Measurements from ENCODE around the gene UPF1. TPM values are rescaled to one million over a fixed set of nuclear protein-coding genes. Genes with fewer than 3 reads are reported as not detected.

Gene UPF1
- total RNA-seq, 1 experiment from 2014 or later, result 96.6 TPM

DNA sequence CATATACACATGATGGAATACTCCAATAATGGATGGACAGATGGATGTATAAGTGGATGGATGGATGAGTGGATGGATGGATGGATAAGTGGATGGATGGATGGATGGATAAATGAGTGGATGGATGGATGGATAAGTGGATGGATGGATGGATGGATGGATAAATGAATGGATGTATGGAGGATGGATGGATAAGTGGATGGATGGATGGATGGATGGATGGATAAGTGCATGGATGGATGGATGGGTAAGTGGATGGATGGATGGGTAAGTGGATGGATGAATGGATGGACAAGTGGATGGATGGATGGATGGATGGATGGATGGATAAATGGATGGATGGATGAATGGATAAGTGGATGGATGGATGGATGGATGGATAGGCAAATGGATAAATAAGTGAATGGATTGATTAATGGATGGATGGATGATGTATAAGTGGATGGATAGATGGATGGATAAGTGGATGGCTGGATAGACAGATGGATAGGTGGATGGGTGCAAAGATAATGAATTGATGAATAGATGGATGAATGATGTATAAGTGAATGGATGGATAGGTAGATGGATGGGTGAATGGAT, 32.3 kb upstream of the UPF1 start:
- no TSS peak for BruUV-seq (replicated peaks)
- TF ChIP-seq, protein P1, sequence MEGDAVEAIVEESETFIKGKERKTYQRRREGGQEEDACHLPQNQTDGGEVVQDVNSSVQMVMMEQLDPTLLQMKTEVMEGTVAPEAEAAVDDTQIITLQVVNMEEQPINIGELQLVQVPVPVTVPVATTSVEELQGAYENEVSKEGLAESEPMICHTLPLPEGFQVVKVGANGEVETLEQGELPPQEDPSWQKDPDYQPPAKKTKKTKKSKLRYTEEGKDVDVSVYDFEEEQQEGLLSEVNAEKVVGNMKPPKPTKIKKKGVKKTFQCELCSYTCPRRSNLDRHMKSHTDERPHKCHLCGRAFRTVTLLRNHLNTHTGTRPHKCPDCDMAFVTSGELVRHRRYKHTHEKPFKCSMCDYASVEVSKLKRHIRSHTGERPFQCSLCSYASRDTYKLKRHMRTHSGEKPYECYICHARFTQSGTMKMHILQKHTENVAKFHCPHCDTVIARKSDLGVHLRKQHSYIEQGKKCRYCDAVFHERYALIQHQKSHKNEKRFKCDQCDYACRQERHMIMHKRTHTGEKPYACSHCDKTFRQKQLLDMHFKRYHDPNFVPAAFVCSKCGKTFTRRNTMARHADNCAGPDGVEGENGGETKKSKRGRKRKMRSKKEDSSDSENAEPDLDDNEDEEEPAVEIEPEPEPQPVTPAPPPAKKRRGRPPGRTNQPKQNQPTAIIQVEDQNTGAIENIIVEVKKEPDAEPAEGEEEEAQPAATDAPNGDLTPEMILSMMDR (IDR thresholded peaks at IDR 0.05; ENCODE audit: insufficient read depth in 1 of 2, low read depth in 1 of 2, low read length in 1 of 2, severe bottlenecking in 1 of 2, unreplicated experiment in 1 of 2), result no peak
- Histone ChIP-seq H3K4me1 (peaks cover 6% of the 10 kb centered on the region), H3K4me3 (ENCODE audit: low read depth, low read length) (no peak overlapping the region), H3K27me3 (replicated peaks; ENCODE audit: control insufficient read depth, insufficient read depth, low read length) (no peaks in the 10 kb centered on the region), H3K36me3 (ENCODE audit: control insufficient read depth, insufficient read depth, low read length) (no peaks in the 10 kb centered on the region), H3K9me3 (no peaks in the 10 kb centered on the region)
- DNase-seq, result no peak
- Mint-ChIP-seq H3K4me1 (ENCODE audit: low read depth, unreplicated experiment) (no peaks in the 10 kb centered on the region), H3K9me3 (ENCODE audit: unreplicated experiment) (no peaks in the 10 kb centered on the region), H3K4me3 (ENCODE audit: unreplicated experiment) (no peak overlapping the region), H3K36me3 (ENCODE audit: insufficient read depth, unreplicated experiment) (no peaks in the 10 kb centered on the region), H3K27ac (ENCODE audit: unreplicated experiment) (no peak overlapping the region), H3K27me3 (ENCODE audit: insufficient read depth, unreplicated experiment) (no peaks in the 10 kb centered on the region)
- POLR2A ChIA-PET, result no interaction called here
- CTCF ChIA-PET, result no interaction called here
- intact Hi-C loops (cut with micrococcal nuclease; ENCODE audit: unreplicated experiment), result loop anchor here (5.0 kb wide), 1 partner anchor 33 kb away; the partner anchor contains the start of gene UPF1

DNA sequence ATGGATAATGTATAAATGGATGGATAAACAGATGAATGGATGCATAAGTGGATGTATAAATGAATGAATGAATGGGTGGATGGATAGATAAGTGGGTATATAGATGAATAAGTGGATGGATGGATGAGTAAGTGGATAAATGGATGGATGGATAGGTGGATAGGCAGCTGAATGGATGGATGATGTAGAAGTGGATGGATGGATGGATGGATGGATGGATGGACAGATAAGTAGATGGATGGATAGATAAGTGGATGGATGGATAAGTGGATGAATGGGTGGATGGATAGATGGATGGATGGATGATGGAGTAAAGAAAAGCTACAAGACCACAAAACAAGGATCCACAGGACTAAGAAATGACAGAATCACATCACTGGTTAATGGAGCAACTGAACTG, 31.7 kb upstream of the UPF1 start:
- intact Hi-C loops (cut with micrococcal nuclease; ENCODE audit: unreplicated experiment), result no loop called here
- Mint-ChIP-seq H3K27ac (ENCODE audit: unreplicated experiment) (no peak overlapping the region), H3K4me3 (ENCODE audit: unreplicated experiment) (no peak overlapping the region), H3K36me3 (ENCODE audit: insufficient read depth, unreplicated experiment) (no peaks in the 10 kb centered on the region), H3K9me3 (ENCODE audit: unreplicated experiment) (no peaks in the 10 kb centered on the region), H3K4me1 (ENCODE audit: low read depth, unreplicated experiment) (no peaks in the 10 kb centered on the region), H3K27me3 (ENCODE audit: insufficient read depth, unreplicated experiment) (no peaks in the 10 kb centered on the region)
- ChIA-PET CTCF (no interaction called here), POLR2A (no interaction called here)
- H3K9me3 ChIP-seq, result no peaks in the 10 kb centered on the region
- no peak overlapping the region for H3K4me3 ChIP-seq (ENCODE audit: low read depth, low read length)
- no peaks in the 10 kb centered on the region for H3K36me3 ChIP-seq (ENCODE audit: control insufficient read depth, insufficient read depth, low read length)
- no TSS peak for BruUV-seq (replicated peaks)
- TF ChIP-seq, protein P1 (IDR thresholded peaks at IDR 0.05; ENCODE audit: insufficient read depth in 1 of 2, low read depth in 1 of 2, low read length in 1 of 2, severe bottlenecking in 1 of 2, unreplicated experiment in 1 of 2), result no peak
- H3K27me3 ChIP-seq (replicated peaks; ENCODE audit: control insufficient read depth, insufficient read depth, low read length), result no peaks in the 10 kb centered on the region
- peaks cover 6% of the 10 kb centered on the region for H3K4me1 ChIP-seq
- no peak for DNase-seq

DNA sequence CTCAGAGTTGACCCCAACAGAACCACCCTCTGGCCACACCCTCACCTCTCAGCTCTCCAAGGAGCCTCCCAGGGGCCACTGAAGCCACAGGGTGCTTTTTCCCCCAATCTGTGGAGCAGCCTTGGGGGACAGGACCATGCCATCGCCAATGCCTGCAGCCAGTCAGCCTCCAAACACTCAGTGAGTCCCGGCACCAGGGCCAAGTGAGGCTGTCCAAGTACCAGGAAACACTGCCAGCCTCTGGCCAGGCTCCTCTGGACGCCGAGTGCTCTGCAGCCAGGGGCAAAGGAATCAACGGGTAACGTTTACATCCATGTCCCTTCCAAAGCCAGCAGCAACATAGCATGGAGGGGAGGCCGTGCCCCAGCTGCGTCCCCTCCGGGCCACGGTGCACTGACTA, 31.1 kb upstream of the UPF1 start:
- ChIA-PET CTCF (no interaction called here), POLR2A (no interaction called here)
- no peak overlapping the region for H3K27ac Mint-ChIP-seq (ENCODE audit: unreplicated experiment)
- H3K4me1 Mint-ChIP-seq (ENCODE audit: low read depth, unreplicated experiment), result no peaks in the 10 kb centered on the region
- Histone ChIP-seq H3K27me3 (replicated peaks; ENCODE audit: control insufficient read depth, insufficient read depth, low read length) (no peaks in the 10 kb centered on the region), H3K36me3 (ENCODE audit: control insufficient read depth, insufficient read depth, low read length) (no peaks in the 10 kb centered on the region), H3K9me3 (no peaks in the 10 kb centered on the region), H3K4me1 (peaks cover 6% of the 10 kb centered on the region), H3K4me3 (ENCODE audit: low read depth, low read length) (no peak overlapping the region)
- TF ChIP-seq, protein P1 (IDR thresholded peaks at IDR 0.05; ENCODE audit: insufficient read depth in 1 of 2, low read depth in 1 of 2, low read length in 1 of 2, severe bottlenecking in 1 of 2, unreplicated experiment in 1 of 2), result no peak
- H3K9me3 Mint-ChIP-seq (ENCODE audit: unreplicated experiment), result no peaks in the 10 kb centered on the region
- H3K36me3 Mint-ChIP-seq (ENCODE audit: insufficient read depth, unreplicated experiment), result no peaks in the 10 kb centered on the region
- H3K4me3 Mint-ChIP-seq (ENCODE audit: unreplicated experiment), result no peak overlapping the region
- no TSS peak for BruUV-seq (replicated peaks)
- H3K27me3 Mint-ChIP-seq (ENCODE audit: insufficient read depth, unreplicated experiment), result no peaks in the 10 kb centered on the region
- no peak for DNase-seq
- intact Hi-C loops (cut with micrococcal nuclease; ENCODE audit: unreplicated experiment), result no loop called here

Measured in Caco-2 (cell line).